Measurements from ENCODE around the gene ITGBL1.

GRCh38 chr13:101475536-101475935 is 23.1 kb downstream of the ITGBL1 start:
- TF ChIP-seq CTCF (IDR thresholded peaks at IDR 0.05): no peak
- no peak for TF ChIP-seq POLR2A (IDR thresholded peaks at IDR 0.05)

Data from testis (tissue), 2 donors.